H1 (cell line): ENCODE measurements around the gene TTC4. TPM values are rescaled to one million over a fixed set of nuclear protein-coding genes. Genes with fewer than 3 reads are reported as not detected.

ENCODE experiments used
- CTBP2 ChIP-seq: IDR thresholded peaks from 2 replicates; pipeline ENCODE4 v1.7.0; 2011; ENCODE audit warnings: borderline replicate concordance, mild to moderate bottlenecking, moderate library complexity, mixed read lengths, low read length; ENCODE audit not compliant: insufficient read depth, insufficient read length
- E2F6 ChIP-seq: IDR thresholded peaks from 2 replicates; pipeline ENCODE4 v1.6.1; 2012; ENCODE audit warnings: inconsistent platforms
- SUZ12 ChIP-seq: fragments of 200-600 bp; sonication (generic); IDR thresholded peaks from 2 replicates; pipeline ENCODE4 v1.6.1; 2012; ENCODE audit warnings: mild to moderate bottlenecking, inconsistent platforms, low read length, moderate library complexity, mixed read lengths
- TAF7 ChIP-seq: optimal IDR thresholded peaks from 2 replicates; pipeline ENCODE3; 2011; ENCODE audit warnings: low read depth, mild to moderate bottlenecking, inconsistent platforms, low read length, moderate library complexity, borderline replicate concordance
- polyA plus RNA-seq, 7 experiments: library from polyadenylated mRNA; depleted of rRNA in 3 of 7; stranded (reverse) in 5 of 7; unstranded in 2 of 7; fragments of >200 nt in 5 of 7; fragments of 200-250 nt in 2 of 7; gene quantifications; 1 replicate in 5 of 7; 2 replicates in 1 of 7; 4 replicates in 1 of 7; pipeline versions ENCODE4 v1.2.1 to v1.2.3, GENCODE V29; 2011 to 2013; ENCODE audit warnings: missing spikeins in 2 of 7, mixed read lengths in 2 of 7
- total RNA-seq: library from RNA; stranded (reverse); fragmentation: NEBNext Ultra II Directional; extraction: Animal tissue kit (Norgen Biotek cat#: 25700); gene quantifications from 2 replicates; pipeline ENCODE4 v1.2.1, GENCODE V29; 2021

The TTC4 gene
- total and polyA plus RNA-seq, 2 of the 8 experiments (the other 6 are each of a cell fraction or from before 2014, with no cell fraction given) = 21.0 to 25.1 TPM

DNA sequence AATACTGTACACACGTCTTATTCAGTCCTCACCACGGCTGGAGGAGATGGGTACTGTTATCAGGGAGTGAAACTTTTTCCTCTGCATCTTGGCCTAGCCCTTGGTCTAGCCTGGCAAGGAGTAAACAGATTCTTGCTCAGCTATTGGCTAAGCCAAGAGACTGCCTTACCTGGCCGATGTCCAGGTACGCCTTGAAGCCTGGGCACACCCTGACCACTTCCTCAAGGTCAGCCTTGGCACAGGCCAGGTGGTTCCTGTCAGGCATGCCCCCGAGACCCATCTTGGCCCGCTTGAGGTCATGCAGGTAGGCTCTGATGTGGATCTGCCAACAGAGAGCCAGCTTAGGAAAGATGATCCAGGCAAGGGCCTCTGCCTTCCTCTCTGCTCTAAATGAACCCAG lies 66.5 kb downstream of the TTC4 start (continued):
- TF ChIP-seq SUZ12 = no peak
- TF ChIP-seq E2F6 = no peak
- TF ChIP-seq CTBP2 = no peak
- TF ChIP-seq TAF7 = no peak
